SIG-M5 treated with dmso at 0.1 percent for 504 hours (cell line): ENCODE results near the gene TEX11.

Source experiments
- DNase-seq: peaks from one replicate; lab custom pipeline; 2025; ENCODE audit not compliant: unreplicated experiment; lab: John Stamatoyannopoulos, UW

The TEX11 gene

GRCh38 chrX:70500826-70501225 is 407.7 kb downstream of the TEX11 start:
- DNase-seq: no peak

GRCh38 chrX:70498129-70498528 is 410.4 kb downstream of the TEX11 start:
- no peak for DNase-seq

- DNase-seq: no peak
These were observed 411.5 kb downstream of the TEX11 start for GRCh38 chrX:70497026-70497425.

GRCh38 chrX:70496491-70496890 is 412.0 kb downstream of the TEX11 start:
- no peak for DNase-seq

- no peak for DNase-seq
These were observed 414.1 kb downstream of the TEX11 start for GRCh38 chrX:70494441-70494840.

GRCh38 chrX:70488856-70489255 is 419.7 kb downstream of the TEX11 start:
- no peak for DNase-seq

GRCh38 chrX:70485466-70485865 is 423.0 kb downstream of the TEX11 start:
- DNase-seq: no peak

GRCh38 chrX:70482300-70482699 is 426.2 kb downstream of the TEX11 start:
- DNase-seq: no peak

GRCh38 chrX:70481471-70482270 is 426.8 kb downstream of the TEX11 start:
- no peak for DNase-seq

GRCh38 chrX:70480660-70481018 is 427.9 kb downstream of the TEX11 start:
- DNase-seq: no peak

- no peak for DNase-seq
These were observed 428.4 kb downstream of the TEX11 start for GRCh38 chrX:70479922-70480659.

- DNase-seq: no peak
These were observed 429.1 kb downstream of the TEX11 start for GRCh38 chrX:70479247-70479921.
